ENCODE results near the gene CHAF1A. TPM values are rescaled to one million over a fixed set of nuclear protein-coding genes. Genes with fewer than 3 reads are reported as not detected.

Gene CHAF1A
- total RNA-seq, 2 experiments from 2014 or later: 57.3 to 65.1 TPM

DNA sequence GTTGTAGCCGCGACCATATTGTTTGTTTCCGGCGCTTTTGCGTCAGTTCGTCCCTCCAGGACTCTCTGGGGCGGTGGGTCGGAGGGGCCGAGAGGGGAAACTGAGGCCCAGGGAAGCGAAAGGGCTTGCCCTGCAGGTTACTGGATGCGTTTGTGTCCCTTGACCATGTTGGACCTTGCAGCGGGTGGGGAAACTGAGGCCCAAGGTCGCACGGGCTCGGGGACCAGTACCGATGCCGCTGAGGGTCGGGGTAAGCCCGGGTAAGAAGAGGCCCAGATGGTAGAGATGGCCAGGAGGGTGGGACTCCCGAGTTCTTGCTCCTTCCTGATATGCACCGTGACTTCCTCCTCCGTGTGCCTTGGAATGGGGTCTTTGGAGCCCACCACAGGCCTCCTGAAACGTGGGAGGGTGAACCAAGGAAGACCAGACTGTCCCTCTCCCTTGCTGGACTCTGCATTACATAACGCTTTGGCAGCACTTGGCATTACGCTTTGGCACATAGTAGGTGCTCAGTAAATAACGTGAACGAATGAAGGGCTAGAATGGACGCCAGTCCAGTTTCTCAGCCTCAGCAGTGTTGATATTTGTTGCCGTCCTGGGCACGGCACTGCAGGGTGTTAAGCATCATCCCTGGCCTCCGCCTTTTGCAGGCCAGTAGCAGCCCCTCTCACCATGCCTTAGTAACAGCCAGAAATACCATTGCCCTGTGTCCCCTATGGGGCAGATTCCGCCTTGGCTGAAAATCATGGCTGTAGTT, 743 bp downstream of the CHAF1A start:
- H3K4me3 Mint-ChIP-seq: peak overlapping the region; percentile 94
- CTCF ChIA-PET: interaction anchor here (1.0 to 1.3 kb wide), 2 partner anchors 33 to 154 kb away, joined by 3 to 4 read pairs; no protein-coding TSS in a partner anchor
- peaks cover 30% of the 10 kb centered on the region for H3K36me3 Mint-ChIP-seq (ENCODE audit: low read depth)
- no peaks in the 10 kb centered on the region for H3K9me3 Mint-ChIP-seq
- DNase-seq: peak; percentile 18
- intact Hi-C loops (cut with micrococcal nuclease): loop anchor here (2.0 to 5.0 kb wide), 3 partner anchors 336 to 641 kb away; partner anchors contain the start of genes APBA3, FEM1A, MRPL54 and ZBTB7A
- no peaks in the 10 kb centered on the region for H3K27me3 Mint-ChIP-seq (ENCODE audit: low read depth)
- H3K27ac Mint-ChIP-seq: peak overlapping the region; percentile 83
- peaks cover 55% of the 10 kb centered on the region for H3K4me1 Mint-ChIP-seq (ENCODE audit: low read depth)

DNA sequence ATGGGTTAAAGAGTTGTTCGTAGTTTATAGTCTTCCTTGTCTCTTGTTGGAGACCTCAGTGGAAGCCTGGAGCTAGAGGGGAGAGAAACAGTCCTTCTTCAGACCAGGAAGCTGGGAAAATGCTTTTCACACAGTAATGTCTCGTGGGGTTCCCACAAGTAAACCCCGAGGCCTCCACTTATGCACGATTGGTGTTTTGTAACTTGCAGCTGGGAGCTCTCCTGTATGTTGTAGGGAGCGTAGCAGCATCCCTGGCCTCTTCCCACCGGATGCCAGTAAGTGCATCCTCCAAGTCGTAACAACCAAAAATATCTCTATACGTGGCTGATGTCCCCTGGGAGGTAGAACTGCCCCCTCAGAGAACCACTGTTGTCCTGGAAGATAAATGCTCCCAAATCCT, 3.5 kb downstream of the CHAF1A start:
- H3K27ac Mint-ChIP-seq: no peak overlapping the region
- intact Hi-C loops (cut with micrococcal nuclease): no loop called here

DNA sequence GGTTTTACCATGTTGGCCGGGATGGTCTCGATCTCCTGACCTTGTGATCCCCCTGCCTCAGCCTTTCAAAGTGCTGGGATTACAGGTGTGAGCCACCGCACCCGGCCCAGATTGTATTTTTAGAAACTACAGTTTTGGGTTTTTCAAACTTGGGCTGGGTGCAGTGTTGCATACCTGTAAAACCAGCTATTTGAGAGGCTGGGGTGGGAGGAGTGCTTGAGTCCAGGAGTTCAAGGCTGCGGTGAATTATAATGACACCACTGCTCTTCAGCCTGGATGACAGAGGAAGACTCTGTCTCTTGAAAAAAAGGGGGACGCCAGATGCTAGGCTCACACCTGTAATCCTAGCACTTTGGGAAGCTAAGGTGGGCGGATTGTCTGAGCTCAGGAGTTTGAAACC, 4.2 kb downstream of the CHAF1A start:
- H3K27me3 Mint-ChIP-seq (ENCODE audit: low read depth): no peaks in the 10 kb centered on the region
- DNase-seq: no peak
- no peak overlapping the region for H3K4me3 Mint-ChIP-seq
- intact Hi-C loops (cut with micrococcal nuclease): no loop called here
- peaks cover 29% of the 10 kb centered on the region for H3K4me1 Mint-ChIP-seq (ENCODE audit: low read depth)
- CTCF ChIA-PET: interaction anchor here (0.6 to 1.1 kb wide), 2 partner anchors 142 to 148 kb away, joined by 3 to 5 read pairs; no protein-coding TSS in a partner anchor
- H3K9me3 Mint-ChIP-seq: no peaks in the 10 kb centered on the region
- peaks cover 43% of the 10 kb centered on the region for H3K36me3 Mint-ChIP-seq (ENCODE audit: low read depth)
- no peak overlapping the region for H3K27ac Mint-ChIP-seq

More for the DNA sequence above, 3.5 kb downstream of the CHAF1A start:
- Mint-ChIP-seq H3K4me3 (no peak overlapping the region), H3K27me3 (ENCODE audit: low read depth) (no peaks in the 10 kb centered on the region), H3K36me3 (ENCODE audit: low read depth) (peaks cover 42% of the 10 kb centered on the region), H3K4me1 (ENCODE audit: low read depth) (peaks cover 35% of the 10 kb centered on the region), H3K9me3 (no peaks in the 10 kb centered on the region)
- CTCF ChIA-PET: interaction anchor here (0.6 to 1.1 kb wide), 3 partner anchors 139 to 147 kb away, joined by 3 to 5 read pairs (median 4); no protein-coding TSS in a partner anchor
- no peak for DNase-seq

GRCh38 chr19:4409123-4409933, 6.9 kb downstream of the CHAF1A start:
- DNase-seq: no peak
- H3K4me3 Mint-ChIP-seq: no peak overlapping the region
- no peak overlapping the region for H3K27ac Mint-ChIP-seq
- no peaks in the 10 kb centered on the region for H3K9me3 Mint-ChIP-seq
- H3K4me1 Mint-ChIP-seq (ENCODE audit: low read depth): peaks cover 15% of the 10 kb centered on the region
- intact Hi-C loops (cut with micrococcal nuclease): no loop called here
- no peaks in the 10 kb centered on the region for H3K27me3 Mint-ChIP-seq (ENCODE audit: low read depth)
- peaks cover 48% of the 10 kb centered on the region for H3K36me3 Mint-ChIP-seq (ENCODE audit: low read depth)
- CTCF ChIA-PET: no interaction called here

DNA sequence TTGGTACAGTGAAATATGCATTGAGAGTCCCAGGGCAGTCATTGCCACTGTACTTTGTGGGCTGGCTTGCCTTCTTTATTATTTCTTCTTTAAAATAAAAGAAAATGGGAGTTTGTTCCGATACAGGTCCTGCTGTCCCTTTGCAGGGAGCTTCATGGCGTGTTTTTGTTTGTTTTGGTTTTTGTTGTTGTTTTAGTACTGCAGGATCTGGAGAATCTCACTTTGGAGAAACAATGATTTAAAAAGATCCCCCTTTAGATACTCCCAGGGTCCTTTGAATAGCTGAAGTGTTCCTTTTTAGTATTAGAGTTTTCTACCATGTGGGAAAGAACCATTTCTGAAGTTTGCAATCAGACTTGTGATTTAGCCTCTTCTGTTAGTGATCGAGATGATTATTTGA, 11.1 kb downstream of the CHAF1A start:
- Mint-ChIP-seq H3K36me3 (ENCODE audit: low read depth) (peaks cover 41% of the 10 kb centered on the region), H3K4me1 (ENCODE audit: low read depth) (peaks cover 2% of the 10 kb centered on the region), H3K27me3 (ENCODE audit: low read depth) (no peaks in the 10 kb centered on the region), H3K9me3 (no peaks in the 10 kb centered on the region), H3K4me3 (no peak overlapping the region), H3K27ac (no peak overlapping the region)
- CTCF ChIA-PET: interaction anchor here (0.6 to 1.0 kb wide), 5 partner anchors 9 to 498 kb away, joined by 3 to 5 read pairs (median 4); no protein-coding TSS in a partner anchor
- intact Hi-C loops (cut with micrococcal nuclease): no loop called here
- no peak for DNase-seq

- Mint-ChIP-seq H3K4me1 (ENCODE audit: low read depth) (peaks cover 2% of the 10 kb centered on the region), H3K27me3 (ENCODE audit: low read depth) (no peaks in the 10 kb centered on the region), H3K36me3 (ENCODE audit: low read depth) (peaks cover 36% of the 10 kb centered on the region), H3K9me3 (no peaks in the 10 kb centered on the region), H3K27ac (no peak overlapping the region), H3K4me3 (no peak overlapping the region)
- no peak for DNase-seq
- intact Hi-C loops (cut with micrococcal nuclease): no loop called here
- CTCF ChIA-PET: interaction anchor here (0.6 to 1.0 kb wide), 2 partner anchors 9 to 409 kb away, joined by 3 to 4 read pairs; no protein-coding TSS in a partner anchor
Observed at GRCh38 chr19:4414144-4414799, 11.8 kb downstream of the CHAF1A start.

- Mint-ChIP-seq H3K9me3 (no peaks in the 10 kb centered on the region), H3K27me3 (ENCODE audit: low read depth) (no peaks in the 10 kb centered on the region), H3K4me3 (no peak overlapping the region), H3K4me1 (ENCODE audit: low read depth) (peaks cover 2% of the 10 kb centered on the region), H3K27ac (no peak overlapping the region), H3K36me3 (ENCODE audit: low read depth) (peaks cover 33% of the 10 kb centered on the region)
- CTCF ChIA-PET: no interaction called here
- intact Hi-C loops (cut with micrococcal nuclease): no loop called here
- DNase-seq: no peak
Observed at GRCh38 chr19:4414800-4415321, 12.4 kb downstream of the CHAF1A start.

GRCh38 chr19:4415352-4415751, 12.9 kb downstream of the CHAF1A start:
- H3K27ac Mint-ChIP-seq: no peak overlapping the region

DNA sequence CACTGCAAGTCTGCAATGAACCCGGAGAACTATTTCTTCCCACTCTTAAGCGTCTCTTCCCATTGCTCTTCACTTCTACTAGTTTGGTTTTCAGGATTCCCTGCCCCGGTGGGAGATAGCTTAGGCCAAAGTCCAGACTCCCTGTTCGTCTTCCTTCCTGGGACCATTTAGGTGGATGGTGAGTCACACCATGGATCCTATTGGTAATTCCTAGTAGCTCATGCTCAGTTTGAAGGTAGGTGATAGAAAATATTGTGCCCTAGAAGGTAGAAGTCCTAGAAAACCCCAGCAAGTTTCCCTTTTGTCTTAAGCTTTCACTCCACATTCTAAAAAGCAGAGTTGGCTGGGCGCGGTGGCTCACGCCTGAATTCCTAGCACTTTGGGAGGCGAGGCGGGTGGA, 13.8 kb downstream of the CHAF1A start:
- Mint-ChIP-seq H3K9me3 (no peaks in the 10 kb centered on the region), H3K27ac (no peak overlapping the region), H3K4me1 (ENCODE audit: low read depth) (peaks cover 2% of the 10 kb centered on the region), H3K27me3 (ENCODE audit: low read depth) (no peaks in the 10 kb centered on the region), H3K36me3 (ENCODE audit: low read depth) (peaks cover 32% of the 10 kb centered on the region), H3K4me3 (no peak overlapping the region)
- CTCF ChIA-PET: interaction anchor here (0.6 to 1.1 kb wide), 5 partner anchors 23 to 315 kb away, joined by 3 to 4 read pairs (median 3); no protein-coding TSS in a partner anchor
- DNase-seq: no peak
- intact Hi-C loops (cut with micrococcal nuclease): no loop called here

More at GRCh38 chr19:4415352-4415751, 12.9 kb downstream of the CHAF1A start:
- Mint-ChIP-seq H3K9me3 (no peaks in the 10 kb centered on the region), H3K4me1 (ENCODE audit: low read depth) (peaks cover 2% of the 10 kb centered on the region), H3K36me3 (ENCODE audit: low read depth) (peaks cover 32% of the 10 kb centered on the region), H3K27me3 (ENCODE audit: low read depth) (no peaks in the 10 kb centered on the region), H3K4me3 (no peak overlapping the region)
- CTCF ChIA-PET: interaction anchor here (0.6 kb wide), 1 partner anchor 316 kb away, joined by 3 read pairs; no protein-coding TSS in a partner anchor
- intact Hi-C loops (cut with micrococcal nuclease): no loop called here
- DNase-seq: no peak

- Mint-ChIP-seq H3K4me1 (ENCODE audit: low read depth) (peaks cover 4% of the 10 kb centered on the region), H3K9me3 (no peaks in the 10 kb centered on the region), H3K27me3 (ENCODE audit: low read depth) (no peaks in the 10 kb centered on the region), H3K27ac (no peak overlapping the region), H3K36me3 (ENCODE audit: low read depth) (peaks cover 29% of the 10 kb centered on the region), H3K4me3 (no peak overlapping the region)
- CTCF ChIA-PET: interaction anchor here (2.0 kb wide), 1 partner anchor 10 kb away, joined by 4 read pairs; no protein-coding TSS in a partner anchor
- DNase-seq: no peak
- intact Hi-C loops (cut with micrococcal nuclease): no loop called here
Observed at GRCh38 chr19:4423416-4424126, 21.1 kb downstream of the CHAF1A start.

DNA sequence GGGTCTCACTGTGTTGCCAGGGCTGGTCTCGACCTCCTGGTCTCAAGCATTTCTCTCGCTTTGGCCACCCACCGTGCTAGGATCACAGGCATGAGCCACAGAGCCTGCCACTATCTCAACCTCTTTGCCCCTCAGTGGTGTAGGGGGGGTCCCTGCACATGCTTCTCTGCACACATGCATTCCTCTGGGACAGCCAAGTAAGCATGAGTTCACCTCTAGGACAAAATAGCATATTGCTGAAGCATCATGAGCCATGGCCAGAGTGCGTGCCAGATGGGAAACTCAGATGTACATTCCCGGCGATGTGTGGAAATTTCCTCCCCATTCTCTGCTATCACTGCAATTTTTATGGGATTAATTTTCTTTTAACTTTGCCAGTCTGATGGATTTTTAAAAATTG, 23.1 kb downstream of the CHAF1A start:
- Mint-ChIP-seq H3K9me3 (no peaks in the 10 kb centered on the region), H3K27ac (no peak overlapping the region), H3K36me3 (ENCODE audit: low read depth) (peaks cover 42% of the 10 kb centered on the region), H3K4me3 (no peak overlapping the region), H3K4me1 (ENCODE audit: low read depth) (peaks cover 4% of the 10 kb centered on the region), H3K27me3 (ENCODE audit: low read depth) (no peaks in the 10 kb centered on the region)
- no peak for DNase-seq
- CTCF ChIA-PET: no interaction called here
- intact Hi-C loops (cut with micrococcal nuclease): no loop called here

Data from activated naive CD4-positive, alpha-beta T cell treated with anti-CD3 and anti-CD28 coated beads for 36 hours (primary cell).